ENCODE results near the gene DCAF5.
A peak's percentile ranks its signal among the peaks of the same experiment; 100 is the strongest.
"Not testable (repeated sequence)": the region's sequence is repeated elsewhere in the genome, so short reads cannot be mapped to it uniquely, and the experiment has no call there.

Gene DCAF5

GRCh38 chr14:69043596-69044260 is 109.2 kb downstream of the DCAF5 start:
- peak; percentile 18 for DNase-seq (ENCODE audit: low spot score)

DNA sequence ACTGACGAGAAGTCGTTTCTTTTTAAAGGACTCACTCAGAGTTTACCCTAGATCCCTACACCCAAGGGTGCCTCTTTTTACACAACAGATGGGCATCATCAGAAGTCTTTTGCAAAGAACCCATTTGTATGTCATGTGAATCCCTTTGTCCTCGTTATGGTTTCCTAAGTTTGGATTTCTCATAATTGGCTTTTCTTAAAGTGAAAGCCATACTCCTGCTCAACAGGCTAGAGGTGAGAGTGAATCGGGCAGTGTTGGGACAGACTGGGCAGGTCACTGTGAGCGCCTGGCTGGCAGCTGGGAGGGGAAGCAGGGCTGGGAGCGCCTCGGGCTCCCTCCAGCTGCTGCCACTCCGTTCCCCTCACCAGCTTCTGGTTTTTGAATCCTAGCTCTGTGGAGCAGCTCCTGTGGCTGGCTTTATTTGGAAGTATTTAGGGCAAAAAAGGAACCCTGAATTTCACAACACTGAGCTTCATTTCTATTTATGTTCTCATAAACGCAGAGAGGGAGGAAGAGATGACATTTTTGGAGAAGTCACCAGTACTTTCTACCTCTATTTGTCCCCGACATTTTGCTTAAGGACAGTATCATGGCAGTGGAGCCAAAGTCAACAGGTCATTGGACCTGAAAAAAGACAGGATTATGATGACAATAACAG is 110.0 kb downstream of the DCAF5 start:
- DNase-seq (ENCODE audit: low spot score): peak; percentile 33

GRCh38 chr14:69042299-69042698 is 110.6 kb downstream of the DCAF5 start:
- DNase-seq (ENCODE audit: low spot score): no peak

GRCh38 chr14:69041783-69042182 is 111.1 kb downstream of the DCAF5 start:
- no peak for DNase-seq (ENCODE audit: low spot score)

DNA sequence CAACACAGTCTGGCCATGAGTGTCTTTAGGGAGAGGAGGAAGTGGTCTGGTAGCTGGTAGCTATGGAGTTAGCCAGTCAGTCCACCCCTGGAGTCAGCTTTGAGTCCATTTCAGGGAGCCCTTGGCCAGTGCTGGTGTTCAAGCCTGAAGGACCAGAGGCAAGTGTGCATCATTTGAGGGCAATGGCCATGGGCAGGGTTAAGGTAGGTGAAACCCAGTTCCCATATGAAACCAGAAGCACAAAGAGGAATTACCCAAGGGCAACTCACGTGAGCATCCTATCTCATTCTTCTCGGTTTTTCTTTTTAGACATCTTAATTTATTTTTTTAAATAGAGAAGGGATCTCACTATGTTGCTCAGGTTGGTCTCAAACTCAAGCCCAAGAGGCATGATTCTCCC is 112.6 kb downstream of the DCAF5 start:
- DNase-seq (ENCODE audit: low spot score): no peak

DNA sequence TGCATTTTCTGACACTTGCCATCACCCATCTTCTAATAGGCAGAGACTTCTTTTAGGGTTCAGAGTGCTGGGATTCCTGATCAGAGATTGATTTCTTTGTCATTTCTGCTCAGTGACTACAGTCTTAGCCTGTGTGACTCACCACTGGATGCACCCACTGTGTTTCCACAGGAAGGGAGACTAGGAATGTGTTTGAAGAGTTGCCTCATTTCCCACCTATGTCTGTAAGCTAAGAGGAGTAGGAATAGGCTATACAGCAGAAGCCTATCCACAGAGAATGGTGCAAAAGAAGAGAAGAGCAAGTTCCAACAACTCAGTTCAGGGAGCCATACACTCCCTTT is 113.7 kb downstream of the DCAF5 start:
- no peak for DNase-seq (ENCODE audit: low spot score)

DNA sequence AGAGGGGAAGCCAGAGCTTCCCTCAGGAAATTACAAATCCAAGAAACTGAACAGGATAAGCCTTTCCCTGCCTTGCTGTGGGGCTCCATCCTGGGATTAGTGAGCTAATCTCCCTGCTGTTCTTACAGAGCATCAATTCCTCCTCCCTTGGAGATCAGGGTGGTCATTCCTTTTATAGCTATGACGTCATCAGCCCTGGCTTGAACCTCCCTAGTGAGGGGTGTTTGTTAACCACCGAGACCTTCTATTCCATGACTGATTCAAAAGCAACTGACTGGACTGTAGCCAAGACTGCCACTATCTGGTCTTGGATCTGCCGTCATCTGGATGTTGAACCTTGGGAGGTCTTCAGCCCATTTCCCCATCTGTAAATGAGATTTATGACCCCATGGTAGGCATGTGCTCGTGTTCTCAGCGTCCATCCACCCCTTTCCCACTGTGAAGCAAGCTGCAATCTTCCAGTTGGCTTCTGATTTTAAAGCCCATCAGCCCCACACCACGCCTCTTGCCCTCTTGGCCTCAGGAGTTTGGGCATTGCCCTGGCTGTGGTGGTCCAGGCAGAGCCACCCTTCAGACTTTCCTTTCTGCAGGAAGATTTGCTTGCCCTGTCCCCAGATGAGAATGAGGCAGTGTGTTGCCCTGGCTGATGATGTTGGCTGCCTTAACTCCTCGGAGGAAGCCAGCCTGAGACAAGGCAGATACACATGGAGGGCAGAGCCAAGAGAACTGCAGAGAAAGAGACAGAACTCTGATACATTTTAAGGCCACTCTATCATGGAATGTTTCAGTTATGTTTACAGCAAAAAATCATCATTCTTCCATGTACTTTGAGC is 114.2 kb downstream of the DCAF5 start:
- DNase-seq (ENCODE audit: low spot score): no peak

- DNase-seq (ENCODE audit: low spot score): no peak
These were observed 115.0 kb downstream of the DCAF5 start for GRCh38 chr14:69037790-69038454.

DNA sequence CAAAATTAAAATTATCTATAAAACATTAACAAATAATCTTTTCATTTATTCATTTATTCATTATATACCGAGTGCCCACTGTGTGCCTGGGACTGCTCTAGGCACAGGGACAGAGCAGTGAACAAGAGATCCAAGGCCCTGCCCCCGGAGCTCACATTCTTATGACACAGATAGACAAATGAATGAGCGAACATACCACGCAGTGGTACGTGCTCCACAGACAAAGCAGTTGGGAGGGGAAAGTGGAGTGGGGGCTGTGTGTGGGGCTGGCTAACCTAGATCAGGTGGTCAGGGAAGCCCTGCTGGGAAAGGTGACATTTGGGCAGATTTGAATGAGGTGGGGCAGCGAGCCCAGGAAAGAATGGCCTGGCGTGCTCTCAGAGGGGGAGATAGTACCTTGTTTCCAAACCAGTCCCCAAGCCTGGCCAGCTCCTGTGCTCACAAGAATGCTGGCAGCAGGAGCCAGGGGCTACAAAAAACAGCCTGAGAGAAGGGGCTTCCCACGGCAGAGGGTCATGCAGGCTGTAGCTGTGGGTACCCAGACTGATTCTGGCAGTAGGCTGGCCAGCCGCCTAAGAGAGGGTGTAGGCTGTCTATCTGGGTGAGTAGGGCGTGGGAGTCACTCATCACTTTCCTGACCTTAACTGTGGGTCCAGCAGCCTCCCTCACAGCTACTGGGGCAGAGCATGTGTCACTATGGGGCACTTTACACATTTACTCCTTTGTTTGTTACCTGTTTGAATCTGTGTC is 116.0 kb downstream of the DCAF5 start:
- DNase-seq (ENCODE audit: low spot score): no peak

GRCh38 chr14:69034612-69035262 is 118.2 kb downstream of the DCAF5 start:
- DNase-seq (ENCODE audit: low spot score): no peak

DNA sequence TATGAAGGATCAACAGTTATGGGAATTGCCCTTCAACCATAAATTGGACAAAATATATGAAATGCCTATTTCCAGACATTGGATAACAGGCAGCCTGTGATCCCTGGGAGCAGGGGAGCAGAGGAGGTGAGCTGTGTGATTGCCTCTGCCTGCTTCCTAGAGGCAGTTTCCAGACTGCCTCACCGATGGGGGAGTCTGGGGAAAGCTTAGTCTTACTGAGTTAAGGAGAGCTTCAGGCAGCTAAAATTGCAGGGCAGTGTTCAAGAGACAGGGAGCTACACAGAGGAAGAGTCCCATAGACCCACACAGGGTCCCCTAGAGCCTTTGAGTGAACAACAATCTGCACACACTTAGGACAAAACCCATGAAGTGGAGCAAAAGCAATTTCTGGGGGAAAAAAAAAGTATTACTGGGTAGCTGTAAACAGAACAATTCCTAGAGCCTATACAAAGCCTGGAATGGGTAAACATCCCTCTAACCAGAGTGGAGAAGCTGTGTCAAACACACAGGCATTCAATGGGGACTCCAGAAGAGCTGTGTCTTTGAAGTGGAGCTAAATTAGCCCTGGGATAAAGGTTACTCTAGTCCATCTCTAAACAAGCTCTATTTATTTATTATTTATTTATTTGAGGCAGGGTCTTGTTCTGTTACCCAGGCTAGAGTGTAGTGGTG is 125.5 kb downstream of the DCAF5 start:
- DNase-seq (ENCODE audit: low spot score): no peak

GRCh38 chr14:69023035-69023434 is 129.9 kb downstream of the DCAF5 start:
- no peak for DNase-seq (ENCODE audit: low spot score)

DNA sequence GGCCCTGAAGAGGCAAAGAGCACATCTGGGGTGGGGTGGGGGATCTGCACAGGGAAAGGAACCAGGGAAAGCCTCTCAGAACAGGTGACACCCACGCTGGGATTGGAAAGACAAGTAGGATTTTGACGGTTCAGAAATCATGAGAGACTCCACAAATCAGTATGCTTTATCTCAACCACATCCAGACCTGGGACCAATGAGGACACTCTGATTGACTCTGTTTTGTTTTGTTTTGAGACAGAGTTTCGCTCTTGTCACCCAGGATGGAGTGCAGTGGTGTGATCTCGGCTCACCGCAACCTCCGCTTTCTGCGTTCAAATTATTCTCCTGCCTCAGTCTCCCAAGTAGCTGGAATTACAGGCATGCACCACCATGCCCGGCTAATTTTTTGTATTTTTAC is 130.8 kb downstream of the DCAF5 start:
- DNase-seq (ENCODE audit: low spot score): not testable (repeated sequence)

- DNase-seq (ENCODE audit: low spot score): no peak
These were observed 135.2 kb downstream of the DCAF5 start for GRCh38 chr14:69017706-69018105.

DNA sequence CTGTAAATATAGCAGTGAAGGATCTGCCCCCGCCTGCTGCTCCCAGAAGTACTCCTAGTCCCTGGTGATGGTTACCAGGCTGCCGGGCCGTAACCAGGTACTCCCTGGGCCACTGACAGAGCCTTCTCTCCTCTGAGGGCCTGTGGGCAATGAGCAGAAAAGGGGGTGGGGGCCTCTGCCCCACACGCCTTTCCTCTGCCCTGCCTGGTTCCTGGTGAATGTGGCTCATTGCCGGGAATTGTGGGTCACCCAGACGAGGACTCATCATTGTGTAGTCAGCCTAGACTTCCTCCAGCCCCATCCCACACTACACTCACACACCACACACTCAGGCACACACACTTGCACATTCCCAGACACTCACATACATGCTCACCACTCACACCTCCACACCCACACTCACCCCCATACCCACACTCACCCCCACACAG is 138.1 kb downstream of the DCAF5 start:
- no peak for DNase-seq (ENCODE audit: low spot score)

- DNase-seq (ENCODE audit: low spot score): no peak
These were observed 138.8 kb downstream of the DCAF5 start for GRCh38 chr14:69013943-69014782.

DNA sequence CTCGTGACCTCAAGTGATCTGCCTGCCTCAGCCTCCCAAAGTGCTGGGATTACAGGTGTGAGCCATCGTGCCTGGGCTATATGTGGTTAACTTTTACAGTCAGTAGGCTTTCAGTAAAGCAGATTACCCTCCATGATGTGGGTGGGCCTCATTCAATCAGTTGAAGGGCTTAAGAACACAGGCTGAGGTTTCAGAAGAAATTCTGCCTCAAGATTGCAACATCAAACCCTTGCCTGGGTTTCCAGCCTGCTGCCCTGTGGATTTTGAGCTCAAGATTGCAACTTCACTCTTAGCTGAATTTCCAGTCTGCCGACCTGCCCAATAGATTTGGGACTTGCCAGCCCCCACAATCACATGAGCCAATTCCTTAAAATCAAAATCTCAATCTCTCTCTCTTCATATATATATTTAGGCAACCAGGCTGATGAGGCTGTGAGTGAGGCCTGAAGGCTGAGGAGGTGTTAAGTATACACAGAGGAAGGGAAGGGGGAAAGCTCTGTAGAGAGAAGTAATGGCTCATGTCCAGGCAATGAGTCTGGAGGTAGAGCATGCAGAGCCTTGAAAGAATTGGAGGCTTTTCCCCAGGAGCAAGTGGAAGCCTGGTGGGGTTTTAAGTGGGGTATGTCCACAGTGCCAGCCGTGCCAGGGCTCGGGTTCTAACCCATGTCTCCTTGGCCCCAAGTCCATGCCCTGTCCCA is 140.5 kb downstream of the DCAF5 start:
- DNase-seq (ENCODE audit: low spot score): no peak

GRCh38 chr14:69010648-69011047 is 142.3 kb downstream of the DCAF5 start:
- DNase-seq (ENCODE audit: low spot score): no peak

DNA sequence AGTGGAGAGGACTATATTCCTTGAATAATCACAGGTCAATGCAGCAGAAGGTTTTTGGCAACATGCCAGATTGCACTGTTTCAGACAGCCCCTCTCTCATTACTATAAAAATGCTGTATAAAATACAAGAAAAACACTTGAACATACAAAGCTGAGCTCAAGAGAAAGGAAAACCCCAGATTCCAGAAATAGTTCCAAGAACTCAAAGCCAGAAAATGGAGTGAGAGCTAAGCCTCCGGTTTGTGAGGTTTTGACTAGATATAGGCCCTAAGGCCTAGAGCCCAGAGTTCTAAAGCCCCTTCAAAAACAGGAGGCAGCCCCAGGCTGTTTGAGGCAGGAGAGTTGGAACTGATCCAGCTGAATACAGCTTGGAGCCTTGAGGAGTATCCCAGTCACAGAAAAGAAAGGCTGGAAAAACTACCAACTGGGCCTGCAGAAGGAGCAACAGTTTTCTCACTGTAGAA is 144.5 kb downstream of the DCAF5 start:
- DNase-seq (ENCODE audit: low spot score): no peak

Measured in globus pallidus (tissue), 1 donor.